Natural killer cell (primary cell): ENCODE data around the gene A4GNT. TPM values are rescaled to one million over a fixed set of nuclear protein-coding genes. Genes with fewer than 3 reads are reported as not detected.

Experiments
- ATAC-seq, 3 donors: fragments of 150-1000 bp in 2 of 3; fragments of 200-7000 bp in 1 of 3; cut with Tn5 transposase; 1 replicate in 1 of 3; 2 replicates in 2 of 3; pipeline ENCODE4 v1.10.0; 2021; ENCODE audit warnings: mild to moderate bottlenecking in 2 of 3, moderate library complexity in 2 of 3
- DNase-seq, 2 donors: peaks; one replicate each; pipeline versions ENCODE4 v3.0.0 to v3.0.0-alpha.2; 2013 to 2021; ENCODE audit warnings: mixed read lengths in 1 of 2
- H3K27ac ChIP-seq: one replicate; pipeline ENCODE4 v1.5.1; 2013; ENCODE audit warnings: mild to moderate bottlenecking, low read length
- H3K27me3 ChIP-seq: one replicate; pipeline ENCODE4 v1.6.1; 2013; ENCODE audit warnings: low read length; ENCODE audit not compliant: control insufficient read depth, insufficient read depth
- H3K36me3 ChIP-seq: one replicate; pipeline ENCODE4 v1.6.1; 2013; ENCODE audit warnings: low read length; ENCODE audit not compliant: control insufficient read depth, insufficient read depth
- H3K4me1 ChIP-seq: one replicate; pipeline ENCODE4 v1.6.1; 2013; ENCODE audit warnings: low read length; ENCODE audit not compliant: control insufficient read depth, insufficient read depth
- H3K4me3 ChIP-seq: one replicate; pipeline ENCODE4 v1.5.1; 2013; ENCODE audit warnings: low read length
- H3K9me3 ChIP-seq: one replicate; pipeline ENCODE4 v1.6.1; 2013; ENCODE audit warnings: low read length; ENCODE audit not compliant: control insufficient read depth, insufficient read depth
- H3K27ac Mint-ChIP-seq, 2 donors: one replicate each; pipeline ENCODE4 v1.8.0; 2022; ENCODE audit warnings: mild to moderate bottlenecking in 2 of 2, mixed read lengths in 2 of 2, moderate library complexity in 1 of 2
- H3K27me3 Mint-ChIP-seq, 2 donors: one replicate each; pipeline ENCODE4 v1.8.0; 2022; ENCODE audit warnings: low read depth in 2 of 2, mixed read lengths in 2 of 2
- H3K36me3 Mint-ChIP-seq: one replicate; pipeline ENCODE4 v1.8.0; 2022; ENCODE audit warnings: mixed read lengths
- H3K4me1 Mint-ChIP-seq, 2 donors: one replicate each; pipeline ENCODE4 v1.8.0; 2022; ENCODE audit warnings: mixed read lengths in 2 of 2
- H3K4me3 Mint-ChIP-seq: one replicate; pipeline ENCODE4 v1.8.0; 2022; ENCODE audit warnings: mild to moderate bottlenecking, moderate library complexity, mixed read lengths
- H3K9me3 Mint-ChIP-seq, 2 donors: one replicate each; pipeline ENCODE4 v1.8.0; 2022; ENCODE audit warnings: mixed read lengths in 2 of 2
- CTCF ChIP-seq: fragments of 200-600 bp; IDR thresholded peaks from one replicate; pipeline ENCODE4 v1.8.0; 2022; ENCODE audit warnings: antibody characterized with exemption
- WGBS: methylation state at CpG from one replicate; pipeline ENCODE4 v1.1.7; 2013; ENCODE audit warnings: missing lambda C conversion rate; ENCODE audit not compliant: insufficient coverage; 5-methylcytosine and 5-hydroxymethylcytosine counted together
- intact Hi-C: fragments of 100-400 bp; cut with micrococcal nuclease; formaldehyde crosslinking; loops from one replicate; pipeline ENCODE4 v1.14.2; 2022
- total RNA-seq, 4 donors: library from RNA; stranded (reverse); fragments of 120-200 nt in 1 of 4; gene quantifications; one replicate each; pipeline versions ENCODE4 v1.2.3 to v1.2.4, GENCODE V29; 2013 to 2022

A4GNT gene
- total RNA-seq, 3 donors from 2014 or later (not counting 1 experiment from before 2014, with no cell fraction given), result not detected

GRCh38 chr3:138124706-138125355 is 7.4 kb downstream of the A4GNT start:
- TF ChIP-seq CTCF, result no peak
- peaks cover 5 to 9% of the 10 kb centered on the region in 2 donors for H3K27me3 Mint-ChIP-seq
- DNase-seq (no peak), ATAC-seq (no peak)
- H3K27ac Mint-ChIP-seq, result no peak overlapping the region
- no peak overlapping the region for H3K27ac ChIP-seq
- H3K27me3 ChIP-seq, result no peaks in the 10 kb centered on the region
- no peaks in the 10 kb centered on the region for H3K36me3 Mint-ChIP-seq
- no peaks in the 10 kb centered on the region for H3K9me3 ChIP-seq
- no peak overlapping the region for H3K4me3 Mint-ChIP-seq
- H3K36me3 ChIP-seq, result no peaks in the 10 kb centered on the region
- intact Hi-C loops, result no loop called here
- WGBS, result 97% methylated on average over 8 of the region's 10 CpGs
- H3K4me1 Mint-ChIP-seq, result no peaks in the 10 kb centered on the region
- H3K4me1 ChIP-seq, result peaks cover 3% of the 10 kb centered on the region
- no peak overlapping the region for H3K4me3 ChIP-seq
- H3K9me3 Mint-ChIP-seq, result no peaks in the 10 kb centered on the region

- Mint-ChIP-seq H3K27ac (no peak overlapping the region), H3K4me3 (no peak overlapping the region)
- no peak for ATAC-seq
Observed at GRCh38 chr3:138124188-138124587, 8.0 kb downstream of the A4GNT start.

GRCh38 chr3:138119423-138119766 is 12.8 kb downstream of the A4GNT start:
- WGBS, result 80% methylated on average over 3 of the region's 4 CpGs
- Histone ChIP-seq H3K9me3 (no peaks in the 10 kb centered on the region), H3K4me3 (no peak overlapping the region), H3K27ac (no peak overlapping the region), H3K4me1 (peaks cover 12% of the 10 kb centered on the region), H3K27me3 (peaks cover 10% of the 10 kb centered on the region), H3K36me3 (no peaks in the 10 kb centered on the region)
- intact Hi-C loops, result no loop called here
- Mint-ChIP-seq H3K4me1 (peaks cover 0 to 10% of the 10 kb centered on the region in 2 donors), H3K27me3 (peaks cover 22 to 30% of the 10 kb centered on the region in 2 donors), H3K36me3 (no peaks in the 10 kb centered on the region), H3K27ac (no peak overlapping the region), H3K9me3 (no peaks in the 10 kb centered on the region), H3K4me3 (no peak overlapping the region)
- DNase-seq (no peak), ATAC-seq (no peak)
- no peak for TF ChIP-seq CTCF

More at GRCh38 chr3:138124188-138124587, 8.0 kb downstream of the A4GNT start:
- peaks cover 5 to 9% of the 10 kb centered on the region in 2 donors for H3K27me3 Mint-ChIP-seq
- H3K27ac ChIP-seq, result no peak overlapping the region
- H3K4me3 ChIP-seq, result no peak overlapping the region
- no peaks in the 10 kb centered on the region for H3K36me3 ChIP-seq
- no peak for DNase-seq
- no peaks in the 10 kb centered on the region for H3K9me3 Mint-ChIP-seq
- 89% methylated on average over 5 of the region's 6 CpGs for WGBS
- no peaks in the 10 kb centered on the region for H3K36me3 Mint-ChIP-seq
- no peaks in the 10 kb centered on the region for H3K9me3 ChIP-seq
- no peaks in the 10 kb centered on the region for H3K4me1 Mint-ChIP-seq
- intact Hi-C loops, result no loop called here
- H3K4me1 ChIP-seq, result peaks cover 3% of the 10 kb centered on the region
- no peak for TF ChIP-seq CTCF
- H3K27me3 ChIP-seq, result no peaks in the 10 kb centered on the region
